Colonic mucosa (tissue), 4 donors: ENCODE results near the gene PIAS4. TPM values are rescaled to one million over a fixed set of nuclear protein-coding genes. Genes with fewer than 3 reads are reported as not detected.
A peak's percentile ranks its signal among the peaks of the same experiment; 100 is the strongest.

ENCODE experiments used
- DNase-seq: peaks from one replicate; pipeline ENCODE4 v3.0.0-alpha.2; 2020
- H3K27ac ChIP-seq: fragments of 200-600 bp; one replicate; pipeline ENCODE4 v1.8.0; 2021
- H3K27me3 ChIP-seq: fragments of 200-600 bp; one replicate; pipeline ENCODE4 v1.8.0; 2021
- H3K36me3 ChIP-seq: fragments of 200-600 bp; one replicate; pipeline ENCODE4 v1.8.0; 2021
- H3K4me1 ChIP-seq: fragments of 200-600 bp; one replicate; pipeline ENCODE4 v1.8.0; 2021; ENCODE audit warnings: mild to moderate bottlenecking
- H3K4me3 ChIP-seq: fragments of 200-600 bp; one replicate; pipeline ENCODE4 v1.8.0; 2021
- H3K9ac ChIP-seq, 2 donors: one replicate each; pipeline ENCODE4 v1.7.0; 2013; ENCODE audit warnings: control low read depth in 2 of 2, low read depth in 2 of 2, low read length in 2 of 2
- H3K9me3 ChIP-seq: fragments of 200-600 bp; one replicate; pipeline ENCODE4 v1.8.0; 2021
- intact Hi-C: fragments of 100-400 bp; cut with DNase I; formaldehyde crosslinking; loops from one replicate; pipeline ENCODE4 v1.14.1; 2022
- total RNA-seq, 2 donors: library from RNA; stranded (reverse); fragmentation: NEBNext Ultra II Directional in 1 of 2; extraction: Animal tissue kit (Norgen Biotek cat#: 25700) in 1 of 2; gene quantifications; one replicate each; pipeline ENCODE4 v1.2.1, GENCODE V29; 2021
- TF ChIP-seq, protein P1 (sequence below): fragments of 200-600 bp; IDR thresholded peaks from one replicate; pipeline ENCODE4 v1.8.0; 2022; ENCODE audit warnings: antibody characterized with exemption, mild to moderate bottlenecking
- donor health status: healthy.
- donor health status: DM: no; HTN: no; CAD: no.
- donor health status: DM: no; HTN: no; CAD: no.

The PIAS4 gene
- total RNA-seq, 2 donors from 2014 or later: 29.9 to 31.5 TPM

DNA sequence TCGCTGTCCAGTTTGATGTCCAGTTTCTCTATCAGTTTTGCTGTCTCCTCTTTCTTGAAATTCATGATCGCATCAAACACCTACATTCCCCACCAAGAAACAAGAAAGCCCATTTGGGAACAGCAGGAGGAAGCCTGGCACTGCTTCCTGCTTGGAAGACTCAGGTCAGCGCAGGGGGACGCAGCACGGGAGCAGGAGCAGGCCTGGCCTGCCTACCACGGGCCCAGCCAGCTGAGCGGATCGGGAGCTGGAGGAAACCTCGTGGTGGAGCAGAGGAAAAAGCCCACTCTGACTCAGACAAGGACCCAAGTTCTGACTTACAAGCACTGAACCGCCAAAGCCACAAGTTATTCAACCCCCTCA, 26.2 kb upstream of the PIAS4 start:
- peaks cover 13% of the 10 kb centered on the region for H3K4me1 ChIP-seq
- TF ChIP-seq, protein P1, sequence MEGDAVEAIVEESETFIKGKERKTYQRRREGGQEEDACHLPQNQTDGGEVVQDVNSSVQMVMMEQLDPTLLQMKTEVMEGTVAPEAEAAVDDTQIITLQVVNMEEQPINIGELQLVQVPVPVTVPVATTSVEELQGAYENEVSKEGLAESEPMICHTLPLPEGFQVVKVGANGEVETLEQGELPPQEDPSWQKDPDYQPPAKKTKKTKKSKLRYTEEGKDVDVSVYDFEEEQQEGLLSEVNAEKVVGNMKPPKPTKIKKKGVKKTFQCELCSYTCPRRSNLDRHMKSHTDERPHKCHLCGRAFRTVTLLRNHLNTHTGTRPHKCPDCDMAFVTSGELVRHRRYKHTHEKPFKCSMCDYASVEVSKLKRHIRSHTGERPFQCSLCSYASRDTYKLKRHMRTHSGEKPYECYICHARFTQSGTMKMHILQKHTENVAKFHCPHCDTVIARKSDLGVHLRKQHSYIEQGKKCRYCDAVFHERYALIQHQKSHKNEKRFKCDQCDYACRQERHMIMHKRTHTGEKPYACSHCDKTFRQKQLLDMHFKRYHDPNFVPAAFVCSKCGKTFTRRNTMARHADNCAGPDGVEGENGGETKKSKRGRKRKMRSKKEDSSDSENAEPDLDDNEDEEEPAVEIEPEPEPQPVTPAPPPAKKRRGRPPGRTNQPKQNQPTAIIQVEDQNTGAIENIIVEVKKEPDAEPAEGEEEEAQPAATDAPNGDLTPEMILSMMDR: no peak
- intact Hi-C loops: loop anchor here (10.0 kb wide), 1 partner anchor 153 kb away; no protein-coding TSS in a partner anchor
- H3K9me3 ChIP-seq: no peaks in the 10 kb centered on the region
- no peak overlapping the region for H3K4me3 ChIP-seq
- no peak overlapping the region for H3K9ac ChIP-seq
- H3K27me3 ChIP-seq: no peaks in the 10 kb centered on the region
- no peak overlapping the region for H3K27ac ChIP-seq
- no peak for DNase-seq
- peaks cover 59% of the 10 kb centered on the region for H3K36me3 ChIP-seq

DNA sequence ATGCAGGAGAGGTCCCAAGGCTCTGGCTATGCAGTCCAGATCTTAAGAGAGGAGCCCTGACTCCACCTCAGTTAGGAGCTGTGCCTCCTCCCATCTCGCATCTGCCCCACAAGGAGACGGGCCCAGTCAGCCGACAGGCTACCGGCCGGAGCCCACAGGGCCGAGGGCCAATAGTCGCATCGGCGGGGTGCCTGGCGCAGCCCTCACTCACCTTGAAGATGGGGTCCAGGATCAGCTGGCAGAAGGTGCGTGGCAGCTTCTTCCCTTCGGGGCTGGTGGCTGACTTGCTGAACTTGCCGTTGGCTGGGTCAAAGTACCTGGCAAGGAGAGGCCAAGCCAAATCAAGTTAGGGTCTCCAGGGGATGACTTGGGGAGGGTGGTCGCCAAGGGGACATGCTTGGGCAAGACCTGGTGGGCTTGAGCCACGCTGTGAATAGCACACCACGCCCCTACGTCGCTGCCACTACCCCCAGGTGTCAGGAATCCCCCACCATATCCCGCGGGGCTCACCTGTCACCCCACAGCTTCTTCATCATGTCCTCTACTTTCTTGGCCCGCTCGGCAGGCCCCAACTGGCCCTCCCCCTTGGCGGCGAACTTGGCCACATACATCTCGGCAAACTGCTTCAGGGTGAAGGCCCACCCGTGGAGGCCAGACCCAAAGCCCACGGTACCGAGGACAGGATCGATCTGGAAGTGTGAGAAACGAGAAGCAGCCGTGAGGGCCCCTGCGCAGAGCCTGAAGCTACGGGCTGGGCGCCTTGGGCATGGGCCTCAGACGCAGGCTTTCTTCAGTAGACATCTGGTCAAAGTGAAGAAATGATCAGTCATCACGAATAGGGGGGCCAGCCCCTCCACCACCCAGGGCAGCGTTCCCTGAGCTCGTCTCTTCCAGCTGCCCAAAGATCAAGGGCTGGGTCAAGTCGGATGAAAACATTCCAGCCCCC, 25.5 kb upstream of the PIAS4 start:
- intact Hi-C loops: loop anchor here (10.0 kb wide), 1 partner anchor 153 kb away; no protein-coding TSS in a partner anchor
- TF ChIP-seq, protein P1: no peak
- peaks cover 56% of the 10 kb centered on the region for H3K36me3 ChIP-seq
- peak overlapping the region in 1 of 2 donors; percentile 26 for H3K9ac ChIP-seq
- H3K4me3 ChIP-seq: no peak overlapping the region
- no peak overlapping the region for H3K27ac ChIP-seq
- H3K9me3 ChIP-seq: no peaks in the 10 kb centered on the region
- peaks cover 17% of the 10 kb centered on the region for H3K4me1 ChIP-seq
- DNase-seq: no peak
- H3K27me3 ChIP-seq: no peaks in the 10 kb centered on the region

DNA sequence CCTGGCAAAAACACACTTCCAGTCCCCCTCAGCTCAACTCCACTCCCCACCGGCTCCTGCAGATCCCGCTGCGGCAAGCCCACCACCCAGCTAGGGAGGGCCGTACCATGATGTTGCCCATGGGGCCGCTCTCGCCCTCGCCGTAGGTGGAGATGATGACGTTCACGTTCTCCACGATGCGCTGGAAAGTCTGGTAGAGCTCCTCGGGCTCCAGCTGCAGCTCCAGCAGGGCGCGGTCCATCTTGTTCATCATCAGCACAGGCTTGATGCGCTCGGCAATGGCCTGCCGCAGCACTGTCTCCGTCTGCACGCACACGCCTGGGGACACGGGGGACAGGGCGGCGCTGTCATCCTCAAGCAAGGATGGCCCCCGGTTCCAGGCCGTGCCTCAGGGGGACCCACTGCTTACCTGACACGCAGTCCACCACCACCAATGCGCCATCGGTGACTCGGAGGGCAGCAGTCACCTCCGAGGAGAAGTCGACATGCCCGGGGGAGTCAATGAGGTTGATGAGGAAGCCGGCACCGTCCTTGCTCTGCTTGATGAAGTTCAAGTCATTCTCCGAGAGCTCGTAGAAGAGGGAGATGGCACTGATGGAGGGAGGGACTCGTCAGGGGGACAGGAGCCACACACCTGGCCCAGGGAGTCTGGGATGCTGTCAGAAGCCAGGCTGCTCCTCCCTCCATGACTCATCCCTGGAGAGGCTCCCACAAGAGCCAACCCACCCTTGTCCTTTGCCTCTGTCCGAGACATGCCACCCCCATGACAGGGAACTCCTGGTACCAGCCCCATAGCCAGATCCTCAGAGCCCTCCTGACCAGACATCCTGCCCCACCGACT, 24.6 kb upstream of the PIAS4 start:
- Histone ChIP-seq H3K4me1 (peaks cover 17% of the 10 kb centered on the region), H3K4me3 (no peak overlapping the region), H3K27me3 (no peaks in the 10 kb centered on the region), H3K9me3 (no peaks in the 10 kb centered on the region), H3K36me3 (peaks cover 47% of the 10 kb centered on the region), H3K27ac (no peak overlapping the region), H3K9ac (no peak overlapping the region)
- no peak for DNase-seq
- intact Hi-C loops: loop anchor here (10.0 kb wide), 1 partner anchor 152 kb away; no protein-coding TSS in a partner anchor
- TF ChIP-seq, protein P1: no peak

DNA sequence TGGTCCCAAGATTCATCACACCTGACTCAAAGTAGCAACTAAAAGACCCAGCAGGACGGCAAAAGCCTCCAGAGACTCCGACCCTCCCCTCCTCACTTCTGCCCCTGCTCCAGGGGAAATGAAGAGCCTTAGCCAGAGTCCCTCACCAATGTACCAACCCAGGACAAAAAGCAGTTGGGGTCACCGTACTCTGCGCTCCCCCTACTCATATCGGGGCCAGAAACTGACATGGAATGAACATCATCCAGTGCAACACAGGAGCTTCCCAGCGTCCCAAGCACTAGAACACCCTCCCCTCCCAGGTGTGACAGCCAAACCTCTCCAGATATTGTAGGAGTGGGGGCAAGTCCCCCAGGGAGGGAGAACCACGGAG, 24.0 kb upstream of the PIAS4 start:
- Histone ChIP-seq H3K9ac (peak overlapping the region; percentile 84 to 89), H3K27ac (peak overlapping the region; percentile 93), H3K27me3 (no peaks in the 10 kb centered on the region), H3K9me3 (no peaks in the 10 kb centered on the region), H3K36me3 (peaks cover 41% of the 10 kb centered on the region), H3K4me1 (peaks cover 17% of the 10 kb centered on the region), H3K4me3 (peak overlapping the region; percentile 83)
- TF ChIP-seq, protein P1: no peak
- DNase-seq: no peak
- intact Hi-C loops: loop anchor here (10.0 kb wide), 1 partner anchor 151 kb away; no protein-coding TSS in a partner anchor

DNA sequence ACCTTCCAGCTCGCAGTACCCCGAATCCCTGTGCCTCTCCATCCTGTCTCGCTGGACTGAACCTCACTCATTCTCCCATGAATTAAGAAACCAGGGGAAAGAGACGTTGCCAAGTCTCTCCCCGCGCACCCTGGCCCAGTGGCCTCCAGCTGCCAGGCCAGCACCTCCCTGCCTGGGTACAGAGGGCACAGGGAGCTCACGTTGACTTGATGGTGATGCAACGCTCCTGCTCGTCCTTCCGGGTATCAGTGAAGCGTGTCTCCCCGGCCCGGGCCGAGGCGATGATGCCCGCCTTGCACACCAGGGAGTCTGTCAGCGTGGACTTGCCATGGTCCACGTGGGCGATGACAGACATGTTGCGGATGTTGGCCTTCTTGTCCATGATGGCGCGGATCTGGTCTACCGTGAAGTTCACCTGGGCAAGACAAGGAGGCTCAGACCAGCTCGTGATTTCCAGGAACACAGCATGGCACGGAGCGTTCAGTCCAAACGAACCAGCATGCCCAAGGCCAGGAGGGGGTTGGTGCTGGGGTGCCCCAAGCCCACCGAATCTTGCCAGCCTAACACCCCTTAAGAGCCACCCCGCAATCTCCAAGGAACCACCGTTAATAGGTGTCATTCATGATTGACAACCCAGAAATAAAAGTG, 23.5 kb upstream of the PIAS4 start:
- Histone ChIP-seq H3K36me3 (peaks cover 39% of the 10 kb centered on the region), H3K9ac (peak overlapping the region; percentile 84 to 89), H3K27me3 (no peaks in the 10 kb centered on the region), H3K9me3 (no peaks in the 10 kb centered on the region), H3K4me3 (peak overlapping the region; percentile 83), H3K4me1 (peaks cover 17% of the 10 kb centered on the region), H3K27ac (peak overlapping the region; percentile 93)
- intact Hi-C loops: loop anchor here (10.0 kb wide), 1 partner anchor 151 kb away; no protein-coding TSS in a partner anchor
- DNase-seq: peak; percentile 57
- TF ChIP-seq, protein P1: no peak
